SK-N-SH treated with all-trans-retinoic acid at 6 μM for 48 hours (cell line): ENCODE measurements around the gene KLHL33.

ENCODE experiments used
- BACH2 ChIP-seq: fragments of 250-450 bp; sonication (Bioruptor Pico); IDR thresholded peaks from 2 replicates; pipeline ENCODE4 v1.9.0; 2021; ENCODE audit warnings: mild to moderate bottlenecking, borderline replicate concordance
- CREB5 ChIP-seq: fragments of 250-450 bp; sonication (Bioruptor Pico); IDR thresholded peaks from 2 replicates; pipeline ENCODE4 v1.5.1; 2020; ENCODE audit warnings: low read depth, mild to moderate bottlenecking, moderate library complexity
- GLIS3 ChIP-seq: fragments of 250-450 bp; sonication (Bioruptor Pico); IDR thresholded peaks from 2 replicates; pipeline ENCODE4 v1.5.0; 2020; ENCODE audit warnings: mild to moderate bottlenecking, moderate library complexity
- OSR1 ChIP-seq: fragments of 250-450 bp; sonication (Bioruptor Pico); IDR thresholded peaks from 2 replicates; pipeline ENCODE4 v1.8.0; 2022; ENCODE audit warnings: moderate library complexity, mild to moderate bottlenecking, inconsistent platforms
- PATZ1 ChIP-seq: fragments of 250-450 bp; sonication (Bioruptor Pico); IDR thresholded peaks from 2 replicates; pipeline ENCODE4 v1.8.0; 2020; ENCODE audit warnings: mild to moderate bottlenecking, moderate library complexity, borderline replicate concordance
- TOX ChIP-seq: fragments of 250-450 bp; sonication (Bioruptor Pico); IDR thresholded peaks from 2 replicates; pipeline ENCODE4 v1.8.0; 2021; ENCODE audit warnings: mild to moderate bottlenecking, moderate library complexity, borderline replicate concordance
- TSHZ2 ChIP-seq: fragments of 250-450 bp; sonication (Bioruptor Pico); IDR thresholded peaks from 2 replicates; pipeline ENCODE4 v1.5.0; 2020; ENCODE audit warnings: mild to moderate bottlenecking, moderate library complexity
- ZC3H10 ChIP-seq: fragments of 250-450 bp; sonication (Bioruptor Pico); IDR thresholded peaks from 2 replicates; pipeline ENCODE4 v1.5.1; 2021; ENCODE audit warnings: mild to moderate bottlenecking, moderate library complexity
- ZFP30 ChIP-seq: fragments of 450-650 bp; formaldehyde crosslinking; IDR thresholded peaks from 2 replicates; pipeline ENCODE4 v1.5.0; 2022; ENCODE audit warnings: mild to moderate bottlenecking, moderate library complexity

- TF ChIP-seq BACH2 (CRISPR knock-in tag) (no peak), TSHZ2 (CRISPR knock-in tag) (no peak), ZFP30 (CRISPR knock-in tag) (no peak), GLIS3 (CRISPR knock-in tag) (no peak), PATZ1 (no peak), OSR1 (CRISPR knock-in tag) (no peak), TOX (CRISPR knock-in tag) (no peak), CREB5 (CRISPR knock-in tag) (no peak), ZC3H10 (no peak)
Measured at GRCh38 chr14:20384321-20384720, 51.6 kb downstream of the KLHL33 start.
